GM21447 (cell line): ENCODE data around the gene ASCL5.

Source experiments
- ATAC-seq: cut with Tn5 transposase; IDR thresholded peaks from one replicate; pipeline ENCODE4 v1.9.1; 2021; ENCODE audit not compliant: unreplicated experiment

The ASCL5 gene

DNA sequence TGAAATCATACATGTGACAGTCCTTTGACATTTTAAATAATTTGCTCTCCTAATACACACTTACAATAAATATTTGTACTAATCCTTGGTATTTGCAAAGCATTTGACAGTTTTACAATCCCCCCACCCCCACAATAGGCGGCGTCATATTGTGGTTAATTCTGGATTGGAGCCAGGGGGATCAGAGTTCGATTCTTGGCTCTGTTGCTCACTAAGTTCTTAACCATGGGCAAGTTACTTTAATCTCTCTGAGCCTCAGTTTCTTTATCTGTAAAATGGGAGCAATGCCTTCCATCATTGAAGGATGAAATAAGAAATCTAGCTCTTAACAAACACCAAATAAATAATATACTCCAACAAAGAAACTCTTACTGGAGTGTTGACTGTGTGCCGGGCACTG lies 38.6 kb downstream of the ASCL5 start:
- ATAC-seq, result no peak

DNA sequence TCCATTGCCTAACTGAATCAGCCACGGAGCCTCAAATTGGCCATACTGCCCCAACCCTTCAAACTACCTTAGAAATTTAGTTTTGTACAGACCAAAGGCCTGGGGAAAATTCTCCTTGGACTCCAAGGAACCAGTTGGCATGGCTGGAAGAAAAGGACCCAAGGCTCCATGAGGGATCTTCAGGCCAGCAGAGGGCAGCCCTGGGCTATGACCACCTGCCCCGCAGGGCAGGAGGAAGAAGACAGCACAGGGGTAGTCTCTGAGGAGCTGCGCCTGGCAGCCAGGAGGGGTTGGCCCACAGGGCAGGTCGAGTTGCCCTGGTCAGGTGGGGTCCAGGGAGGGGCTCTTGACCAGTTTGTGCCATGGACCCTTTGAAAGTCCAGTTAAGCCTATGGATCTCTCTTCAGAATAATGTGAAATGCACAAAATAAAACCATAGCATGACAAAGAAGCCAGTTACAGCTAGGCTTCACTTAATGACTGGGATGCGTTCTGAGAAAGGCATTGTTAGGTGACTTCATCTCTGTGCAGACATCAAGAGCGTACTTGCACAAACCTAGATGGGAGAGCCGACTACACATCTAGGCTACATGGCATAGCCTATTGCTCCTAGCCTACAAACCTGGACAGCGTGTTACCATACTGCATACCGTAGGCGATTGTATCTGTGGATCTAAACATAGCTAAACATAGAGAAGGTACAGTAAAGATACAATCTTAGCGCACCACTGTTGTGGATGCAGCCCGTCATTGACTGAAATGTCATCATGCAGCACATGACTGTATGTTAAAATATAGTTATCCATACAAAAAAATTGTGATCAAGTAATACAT lies 40.9 kb downstream of the ASCL5 start:
- ATAC-seq, result no peak

DNA sequence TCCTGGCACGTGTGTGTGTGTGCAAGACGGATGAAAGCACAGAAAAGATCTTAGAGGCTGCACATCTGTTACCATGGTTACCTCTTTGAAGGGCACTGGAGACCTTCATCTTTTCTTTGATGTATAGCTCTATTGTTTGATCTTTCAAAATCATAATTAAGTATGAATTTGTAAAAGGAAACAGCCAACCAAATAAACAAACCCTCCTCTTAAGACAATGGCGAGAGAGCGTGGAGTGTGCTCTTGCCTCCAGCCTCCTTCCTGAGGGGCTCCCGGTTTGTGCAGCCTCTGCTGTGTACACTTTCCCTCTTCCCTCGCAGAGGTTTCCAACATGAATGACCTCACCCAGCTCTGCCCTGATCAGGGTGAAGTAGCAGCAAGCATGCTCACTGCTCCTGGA lies 42.7 kb downstream of the ASCL5 start:
- no peak for ATAC-seq

DNA sequence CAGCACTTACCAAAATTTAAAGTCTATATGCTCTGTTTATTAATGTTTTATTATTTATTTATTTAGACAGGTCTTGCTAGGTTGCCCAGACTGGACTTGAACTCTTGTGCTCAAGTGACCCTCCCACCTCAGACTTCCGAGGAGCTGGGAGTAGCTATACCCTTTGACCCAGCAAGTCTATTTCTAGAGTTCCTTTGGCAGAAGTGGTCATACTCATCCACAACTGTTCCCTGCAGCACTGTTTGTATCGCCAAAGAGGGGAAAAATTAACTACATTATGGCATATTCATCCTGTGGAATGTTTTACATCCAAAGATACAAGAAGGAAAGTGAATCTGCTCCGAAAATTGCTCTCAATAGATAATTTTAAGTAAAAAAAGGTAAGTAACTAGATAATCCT lies 43.2 kb downstream of the ASCL5 start:
- no peak for ATAC-seq

DNA sequence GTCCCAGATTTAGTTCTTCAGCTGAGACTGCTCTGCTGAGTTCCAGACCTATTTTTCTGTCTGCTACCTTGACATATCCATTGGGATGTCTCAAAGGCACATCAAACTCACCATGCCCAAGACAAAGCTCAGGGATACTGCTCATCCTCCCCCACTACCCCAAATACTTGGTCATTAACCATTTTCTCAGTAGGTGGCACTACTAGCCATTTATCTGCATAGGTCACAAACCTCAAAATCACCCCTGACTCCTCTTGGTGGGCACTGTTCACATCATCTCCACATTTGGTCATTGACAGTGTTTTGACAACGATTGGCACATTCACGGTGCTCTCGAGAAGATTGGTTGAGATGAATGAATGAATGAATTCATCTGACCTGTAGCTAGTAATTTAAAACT lies 46.8 kb downstream of the ASCL5 start:
- no peak for ATAC-seq

DNA sequence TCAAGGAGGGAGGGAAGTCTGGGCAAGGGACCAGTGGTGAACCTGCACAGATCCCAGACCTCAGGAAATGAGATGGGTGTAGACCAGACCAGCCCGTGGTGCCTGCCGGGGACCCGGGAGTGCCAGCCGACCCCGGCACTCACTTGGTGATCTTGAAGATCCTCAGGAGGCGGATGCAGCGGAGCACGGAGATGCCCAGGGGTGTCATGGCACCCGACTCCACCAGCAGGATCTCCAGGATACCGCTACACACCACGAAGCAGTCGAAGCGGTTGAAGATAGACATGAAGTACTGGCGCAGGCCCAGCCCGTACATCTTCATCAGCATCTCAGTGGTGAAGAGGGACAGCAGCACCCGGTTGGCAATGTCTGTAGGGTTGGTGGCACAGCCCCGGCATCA lies 49.2 kb downstream of the ASCL5 start:
- ATAC-seq, result no peak

DNA sequence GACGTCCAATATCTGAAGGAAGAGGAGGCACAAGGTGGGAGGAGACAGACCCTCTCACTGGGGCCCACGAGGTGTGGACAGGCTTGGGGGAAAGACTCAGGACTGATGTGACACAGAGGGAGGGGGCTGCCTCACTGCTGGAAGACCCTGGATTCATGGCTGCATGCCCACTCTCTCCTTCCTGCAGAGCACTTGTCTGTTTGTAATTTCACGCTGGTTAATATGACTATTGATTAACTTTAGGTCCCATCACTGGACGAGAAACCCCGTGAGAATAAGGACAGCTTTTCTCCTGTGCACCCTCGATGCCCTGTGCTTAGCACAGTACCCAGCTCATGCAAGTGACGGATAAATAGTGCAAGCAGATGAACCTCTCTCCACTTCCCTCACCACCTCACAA lies 49.9 kb downstream of the ASCL5 start:
- ATAC-seq, result no peak

DNA sequence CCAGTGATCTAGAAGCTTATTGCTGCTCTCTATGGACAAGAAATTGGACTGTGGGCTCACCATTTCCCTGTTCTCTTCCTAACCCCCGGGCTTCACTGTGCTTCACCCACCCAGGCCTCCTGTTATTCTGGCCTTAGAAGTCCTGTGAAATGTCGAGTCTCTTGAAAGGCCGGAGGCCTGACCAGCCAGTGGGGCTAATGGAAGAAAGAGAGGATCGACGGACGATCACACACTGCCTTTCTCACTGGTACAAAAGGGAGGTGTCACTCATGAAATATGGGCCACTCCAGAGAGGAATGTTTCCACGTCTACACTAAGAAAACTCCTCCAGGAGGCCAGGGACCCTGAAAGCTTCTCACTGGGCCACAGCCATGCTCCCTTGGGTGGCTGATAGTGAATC lies 50.9 kb downstream of the ASCL5 start:
- ATAC-seq, result no peak

DNA sequence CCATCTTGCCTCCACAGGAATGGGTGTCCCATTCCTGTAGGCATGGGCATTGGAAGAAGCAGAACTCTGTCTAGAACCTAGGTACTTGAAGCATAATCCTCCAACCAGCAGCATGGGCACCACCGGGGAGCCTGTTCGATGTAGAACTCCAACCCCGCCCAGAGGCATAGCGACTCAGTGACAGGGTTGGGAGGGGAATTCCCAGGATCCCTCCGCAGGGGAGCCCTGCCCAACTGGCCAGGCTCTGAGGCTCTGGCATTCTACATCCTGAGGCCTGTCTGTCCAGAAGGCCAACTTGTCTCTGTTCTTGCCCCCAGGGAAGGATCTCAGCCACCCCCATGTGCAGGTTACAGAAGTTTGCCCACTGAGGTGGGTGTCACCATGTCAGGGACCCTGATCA lies 53.0 kb downstream of the ASCL5 start:
- ATAC-seq, result no peak

DNA sequence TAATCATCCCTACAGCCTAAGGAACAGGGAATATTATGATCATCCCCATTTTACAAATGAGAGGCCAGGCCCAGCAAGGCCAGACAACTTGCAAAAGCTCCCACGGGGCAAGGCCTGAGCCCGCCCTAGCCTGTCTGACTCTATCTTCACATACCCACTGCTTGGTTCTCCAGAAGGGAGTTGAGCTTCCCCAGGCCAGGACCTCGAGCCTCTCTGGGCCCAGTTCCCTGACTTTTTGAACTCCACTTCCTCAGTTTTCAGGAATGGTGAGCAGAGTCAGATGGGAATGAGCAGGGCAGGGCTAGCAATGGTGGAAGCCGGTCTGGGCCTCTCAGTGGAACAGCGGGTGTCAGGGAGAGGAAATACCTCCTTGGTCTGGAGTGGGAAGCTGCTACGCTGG lies 54.1 kb downstream of the ASCL5 start:
- ATAC-seq, result no peak

DNA sequence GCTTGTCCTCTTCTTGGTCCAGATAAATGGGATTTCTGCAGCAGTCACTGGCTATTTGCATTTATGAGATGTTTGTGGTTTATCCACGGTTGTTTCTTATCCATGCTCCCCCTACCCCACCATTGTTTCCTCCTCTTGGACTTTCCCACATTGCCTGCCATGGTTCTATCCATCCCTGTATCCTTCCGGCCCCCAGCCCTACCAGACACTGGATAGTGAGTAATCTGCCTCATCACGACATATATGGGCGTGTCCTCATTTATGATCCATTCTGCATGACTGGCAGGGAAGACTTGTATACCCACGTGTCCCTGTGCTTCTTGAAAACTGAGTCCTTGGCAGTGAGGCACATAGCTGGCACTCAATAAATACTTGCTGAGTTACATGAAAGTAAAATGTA lies 54.8 kb downstream of the ASCL5 start:
- no peak for ATAC-seq

DNA sequence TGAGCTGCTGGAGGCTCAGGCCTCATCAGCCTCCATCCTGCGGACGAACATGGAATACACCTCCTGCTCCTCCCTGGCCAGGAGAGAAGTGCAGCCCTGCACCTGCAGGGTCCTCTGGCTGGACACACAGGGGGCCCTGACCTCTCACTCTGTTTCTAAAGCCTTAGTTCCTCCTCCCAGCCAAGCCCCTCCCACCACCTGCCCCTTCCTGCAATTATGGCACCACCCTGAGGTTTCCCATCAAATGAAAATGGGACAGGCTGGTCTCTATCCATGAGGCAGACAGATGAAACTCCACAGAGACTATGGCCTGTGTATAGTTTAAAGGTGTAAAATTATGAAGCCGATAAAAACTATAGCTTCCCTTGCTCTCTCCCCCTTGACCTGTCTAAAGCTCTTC lies 57.3 kb downstream of the ASCL5 start:
- no peak for ATAC-seq

DNA sequence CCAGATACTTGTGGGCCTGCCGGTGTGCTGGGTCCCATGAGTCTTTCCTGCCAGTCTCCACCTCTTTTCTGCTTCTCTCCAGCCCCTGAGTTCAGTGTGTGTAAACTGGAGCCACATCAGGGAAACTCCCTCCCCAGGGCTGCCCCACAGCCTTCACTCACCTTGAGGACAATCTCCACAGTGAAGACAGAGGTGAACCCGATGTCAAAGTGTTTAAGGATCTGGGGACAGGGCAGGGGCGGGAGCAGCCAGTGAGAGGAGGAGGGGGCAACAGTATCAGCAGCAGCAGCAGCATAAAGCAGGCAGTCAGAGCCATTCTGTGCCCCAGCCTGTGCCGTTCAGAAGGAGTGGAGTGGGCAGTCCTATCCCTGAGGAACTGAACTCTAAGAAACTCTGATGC lies 58.0 kb downstream of the ASCL5 start:
- no peak for ATAC-seq

DNA sequence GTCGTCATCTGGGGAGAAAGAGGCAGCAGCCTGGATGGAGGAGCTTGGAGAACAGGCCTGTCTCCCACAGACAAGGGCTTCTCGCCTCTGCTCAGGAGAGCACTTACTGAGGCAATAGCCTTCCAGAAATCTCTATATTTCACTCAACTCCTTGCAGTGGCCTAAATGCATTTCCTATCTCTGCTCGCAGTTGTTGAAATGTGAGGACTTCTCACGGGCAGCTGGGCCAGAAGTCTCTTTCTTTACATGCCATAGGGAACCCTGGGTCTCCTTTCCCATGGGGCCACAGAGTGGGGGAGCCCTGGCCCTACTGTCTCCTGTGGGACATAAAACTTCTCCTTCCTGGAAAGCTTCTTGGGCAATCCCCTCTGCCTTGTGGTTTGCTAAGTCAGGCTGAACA lies 60.0 kb downstream of the ASCL5 start:
- ATAC-seq, result no peak

DNA sequence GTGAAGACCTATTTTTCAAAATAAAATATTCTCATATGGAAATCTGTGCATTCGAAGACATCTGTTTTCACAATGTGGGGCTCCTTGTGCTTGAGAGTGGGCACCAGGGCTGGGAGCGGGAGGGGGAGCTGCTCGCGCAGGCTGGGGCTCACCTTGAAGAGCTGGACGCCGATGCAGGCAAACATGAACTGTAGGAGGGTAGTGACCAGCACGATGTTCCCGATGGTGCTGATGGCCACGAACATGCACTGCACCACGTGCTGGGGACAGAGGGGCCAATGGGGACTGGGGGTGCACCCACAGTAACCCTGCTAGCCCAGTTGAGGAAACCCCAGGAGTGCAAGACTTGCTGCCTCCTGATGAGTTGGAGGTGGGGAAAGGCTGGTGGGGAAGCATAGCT lies 61.3 kb downstream of the ASCL5 start:
- ATAC-seq, result no peak

DNA sequence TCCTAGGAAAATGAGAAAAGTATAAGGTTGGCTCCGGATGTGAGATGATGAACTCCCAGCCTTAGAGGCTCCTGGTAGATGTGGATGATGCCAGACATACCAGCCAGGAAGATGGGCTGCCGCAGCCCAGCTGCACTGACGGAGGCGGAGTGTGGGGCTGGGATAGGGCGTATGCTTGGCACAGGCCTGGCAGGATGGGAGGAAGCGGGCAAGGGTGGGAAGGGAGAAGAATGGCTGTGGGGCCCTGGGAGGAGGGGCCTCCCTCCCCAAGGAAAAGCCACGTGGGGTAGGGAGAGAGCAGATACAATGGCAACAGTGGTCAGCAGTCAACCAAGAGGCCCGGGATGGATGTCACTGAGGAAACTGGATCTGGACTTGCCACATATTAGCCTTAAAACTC lies 62.2 kb downstream of the ASCL5 start:
- no peak for ATAC-seq
